ENCODE data around the gene TRAF3.
"Not testable (repeated sequence)": the region's sequence is repeated elsewhere in the genome, so short reads cannot be mapped to it uniquely, and the experiment has no call there.

Gene TRAF3

GRCh38 chr14:102829016-102829548, 51.8 kb downstream of the TRAF3 start:
- no peak for DNase-seq (ENCODE audit: low read depth)

GRCh38 chr14:102830474-102831045, 53.3 kb downstream of the TRAF3 start:
- DNase-seq (ENCODE audit: low read depth): no peak

- no peak for DNase-seq (ENCODE audit: low read depth)
These were observed 54.0 kb downstream of the TRAF3 start for GRCh38 chr14:102831163-102831804.

GRCh38 chr14:102833341-102833740, 56.1 kb downstream of the TRAF3 start:
- no peak for DNase-seq (ENCODE audit: low read depth)

- DNase-seq (ENCODE audit: low read depth): no peak
These were observed 56.7 kb downstream of the TRAF3 start for GRCh38 chr14:102833991-102834390.

GRCh38 chr14:102835959-102836358, 58.7 kb downstream of the TRAF3 start:
- DNase-seq (ENCODE audit: low read depth): no peak

GRCh38 chr14:102837120-102837519, 59.9 kb downstream of the TRAF3 start:
- not testable (repeated sequence) for DNase-seq (ENCODE audit: low read depth)

- DNase-seq (ENCODE audit: low read depth): no peak
These were observed 61.3 kb downstream of the TRAF3 start for GRCh38 chr14:102838501-102838900.

GRCh38 chr14:102840115-102840514, 62.9 kb downstream of the TRAF3 start:
- DNase-seq (ENCODE audit: low read depth): no peak

GRCh38 chr14:102840771-102841528, 63.7 kb downstream of the TRAF3 start:
- no peak for DNase-seq (ENCODE audit: low read depth)

GRCh38 chr14:102848830-102849525, 71.7 kb downstream of the TRAF3 start:
- no peak for DNase-seq (ENCODE audit: low read depth)

- DNase-seq (ENCODE audit: low read depth): no peak
These were observed 72.5 kb downstream of the TRAF3 start for GRCh38 chr14:102849526-102850379.

- DNase-seq (ENCODE audit: low read depth): no peak
These were observed 76.4 kb downstream of the TRAF3 start for GRCh38 chr14:102853648-102854047.

GRCh38 chr14:102854091-102854703, 76.9 kb downstream of the TRAF3 start:
- DNase-seq (ENCODE audit: low read depth): no peak

- DNase-seq (ENCODE audit: low read depth): no peak
These were observed 78.9 kb downstream of the TRAF3 start for GRCh38 chr14:102856179-102856578.

- no peak for DNase-seq (ENCODE audit: low read depth)
These were observed 80.2 kb downstream of the TRAF3 start for GRCh38 chr14:102857444-102857843.

GRCh38 chr14:102859911-102860310, 82.7 kb downstream of the TRAF3 start:
- no peak for DNase-seq (ENCODE audit: low read depth)

GRCh38 chr14:102862154-102862773, 85.0 kb downstream of the TRAF3 start:
- DNase-seq (ENCODE audit: low read depth): no peak

- DNase-seq (ENCODE audit: low read depth): no peak
These were observed 86.1 kb downstream of the TRAF3 start for GRCh38 chr14:102863381-102863780.

- DNase-seq (ENCODE audit: low read depth): not testable (repeated sequence)
These were observed 88.7 kb downstream of the TRAF3 start for GRCh38 chr14:102865916-102866315.

All from activated gamma-delta T cell treated with anti-CD3 and anti-CD28 coated beads, Interleukin-2, amount 50 U/mL, for 16 hours (primary cell).